Endothelial cell of umbilical vein (primary cell): ENCODE data around the gene SORCS2. TPM values are rescaled to one million over a fixed set of nuclear protein-coding genes. Genes with fewer than 3 reads are reported as not detected.

Source experiments
- BruUV-seq: library from RNA; stranded (reverse); fragments of 400-500 nt; replicated peaks from 2 replicates; lab custom pipeline; 2021; lab: Mats Ljungman, UMichigan
- CTCF ChIA-PET: fragments of 300-600, 350-600 bp; sonication (Branson Sonifier 250); formaldehyde crosslinking; loops from one replicate; lab custom pipeline; 2021; ENCODE audit warnings: antibody characterized with exemption, inconsistent platforms; lab: Charles Lee
- POLR2A ChIA-PET: fragments of 300-600, 350-600 bp; sonication (Branson Sonifier 250); formaldehyde crosslinking; loops from one replicate; lab custom pipeline; 2021; ENCODE audit warnings: antibody characterized with exemption, inconsistent platforms; lab: Charles Lee
- DNase-seq: peaks from one replicate; pipeline ENCODE4 v3.0.0-alpha.2; 2011; ENCODE audit warnings: low read depth, low spot score
- FAIRE-seq: peaks from 2 replicates; lab custom pipeline; 2011; peaks lifted over from hg19 to GRCh38; lab: Jason Lieb, UNC
- H2AFZ ChIP-seq: 2 replicates; pipeline ENCODE4 v1.6.0; 2012; ENCODE audit warnings: low read depth, low read length, control low read depth, inconsistent platforms
- H3K27ac ChIP-seq: 2 replicates; pipeline ENCODE4 v1.5.1; 2011; ENCODE audit warnings: low read depth, mild to moderate bottlenecking, control low read depth, low read length, moderate library complexity; ENCODE audit not compliant: insufficient read depth
- H3K27me3 ChIP-seq, 2 experiments: 2 replicates each; pipeline versions ENCODE4 v1.6.0 to v1.6.1; 2011; ENCODE audit warnings: low read length in 2 of 2, mixed read lengths in 1 of 2; ENCODE audit not compliant: control insufficient read depth in 2 of 2, insufficient read depth in 2 of 2
- H3K36me3 ChIP-seq, 2 experiments: 2 replicates in 1 of 2; 3 replicates in 1 of 2; pipeline ENCODE4 v1.5.1; 2011; ENCODE audit warnings: low read length in 2 of 2, mild to moderate bottlenecking in 1 of 2, moderate library complexity in 1 of 2; ENCODE audit not compliant: control insufficient read depth in 2 of 2, insufficient read depth in 2 of 2; ENCODE audit errors: extremely low read depth in 1 of 2
- H3K4me1 ChIP-seq: 3 replicates; pipeline ENCODE4 v1.5.1; 2011; ENCODE audit warnings: mild to moderate bottlenecking, low read length; ENCODE audit not compliant: control insufficient read depth, insufficient read depth; ENCODE audit errors: extremely low read depth
- H3K4me2 ChIP-seq: 2 replicates; pipeline ENCODE4 v1.6.1; 2011; ENCODE audit warnings: low read length, control low read depth, mixed read lengths; ENCODE audit not compliant: insufficient read depth
- H3K4me3 ChIP-seq, 3 experiments: fragments of 200-600 bp in 1 of 3; sonication (generic), shearing (Covaris generic) in 1 of 3; replicated peaks in 1 of 3; 2 replicates each; pipeline ENCODE4 v1.5.1; 2011 to 2016; ENCODE audit warnings: control low read depth in 3 of 3, low read length in 3 of 3, mild to moderate bottlenecking in 2 of 3, inconsistent platforms in 1 of 3, low read depth in 1 of 3, moderate library complexity in 1 of 3; ENCODE audit not compliant: insufficient read depth in 1 of 3
- H3K79me2 ChIP-seq: 2 replicates; pipeline ENCODE4 v1.6.0; 2012; ENCODE audit warnings: low read length, inconsistent platforms; ENCODE audit not compliant: control insufficient read depth, insufficient read depth
- H3K9ac ChIP-seq: replicated peaks from 2 replicates; pipeline ENCODE3; 2011; ENCODE audit warnings: low read length, control low read depth; ENCODE audit not compliant: insufficient read depth; ENCODE audit errors: extremely low read depth
- H3K9me1 ChIP-seq: replicated peaks from 3 replicates; pipeline ENCODE4 v1.6.0; 2011; ENCODE audit warnings: mild to moderate bottlenecking, low read length; ENCODE audit not compliant: control insufficient read depth, insufficient read depth; ENCODE audit errors: extremely low read depth
- H3K9me3 ChIP-seq: replicated peaks from 2 replicates; pipeline ENCODE4 v1.5.1; 2012; ENCODE audit warnings: low read length, inconsistent platforms; ENCODE audit not compliant: control insufficient read depth, insufficient read depth
- H4K20me1 ChIP-seq: replicated peaks from 2 replicates; pipeline ENCODE3; 2011; ENCODE audit warnings: mild to moderate bottlenecking, low read length; ENCODE audit not compliant: control insufficient read depth, insufficient read depth; ENCODE audit errors: extremely low read depth
- CTCF ChIP-seq, 2 donors: IDR thresholded peaks; 1 replicate in 1 of 2; 2 replicates in 1 of 2; pipeline ENCODE4 v1.5.1; 2011; ENCODE audit warnings: low read length in 2 of 2, mild to moderate bottlenecking in 2 of 2, moderate library complexity in 2 of 2, control low read depth in 1 of 2, inconsistent platforms in 1 of 2, low read depth in 1 of 2; ENCODE audit not compliant: insufficient read depth in 1 of 2; ENCODE audit errors: extremely low read depth in 1 of 2
- EZH2 ChIP-seq: IDR thresholded peaks from 2 replicates; pipeline ENCODE4 v1.6.1; 2012; ENCODE audit warnings: borderline replicate concordance, low read depth, mild to moderate bottlenecking, moderate library complexity, low read length, inconsistent platforms; ENCODE audit not compliant: severe bottlenecking
- FOS ChIP-seq: IDR thresholded peaks from 2 replicates; pipeline ENCODE4 v1.6.1; 2011; ENCODE audit warnings: mild to moderate bottlenecking, low read length, moderate library complexity, borderline replicate concordance; ENCODE audit not compliant: insufficient read depth
- GATA2 ChIP-seq: IDR thresholded peaks from 2 replicates; pipeline ENCODE4 v1.7.0; 2011; ENCODE audit warnings: low read depth, mild to moderate bottlenecking, moderate library complexity, mixed read lengths, low read length; ENCODE audit not compliant: insufficient read length, insufficient read depth
- JUN ChIP-seq: IDR thresholded peaks from 2 replicates; pipeline ENCODE4 v1.6.1; 2011; ENCODE audit warnings: borderline replicate concordance, low read depth; ENCODE audit not compliant: insufficient read length, insufficient read depth
- MAX ChIP-seq: IDR thresholded peaks from 2 replicates; pipeline ENCODE4 v1.6.1; 2011; ENCODE audit not compliant: insufficient read depth, insufficient read length
- MYC ChIP-seq: IDR thresholded peaks from one replicate; pipeline ENCODE4 v1.6.1; 2011; ENCODE audit warnings: mild to moderate bottlenecking, low read depth, low read length
- POLR2A ChIP-seq: IDR thresholded peaks from 2 replicates; pipeline ENCODE4 v1.6.1; 2012; ENCODE audit warnings: low read depth, mild to moderate bottlenecking, control low read depth, low read length
- POLR2AphosphoS5 ChIP-seq: IDR thresholded peaks from 2 replicates; pipeline ENCODE4 v1.6.1; 2012; ENCODE audit warnings: low read depth, mild to moderate bottlenecking, control low read depth, low read length, moderate library complexity; ENCODE audit not compliant: insufficient read depth
- dilution Hi-C: fragments of 300-500 bp; cut with MboI; formaldehyde crosslinking; loops from one replicate; pipeline ENCODE4 v1.15.0; 2019; ENCODE audit warnings: low sequenced_read_pairs; ENCODE audit not compliant: extremely low pct_ligation_motif_present
- intact Hi-C: fragments of 100-400 bp; cut with micrococcal nuclease; formaldehyde crosslinking; loops from one replicate; pipeline ENCODE4 v1.10.0; 2022
- polyA plus RNA-seq, 4 experiments: library from polyadenylated mRNA; depleted of rRNA in 3 of 4; stranded (reverse) in 3 of 4; unstranded in 1 of 4; fragments of >200 nt; gene quantifications; 2 replicates each; pipeline versions ENCODE4 v1.2.1 to v1.2.3, GENCODE V29; 2011 to 2012; ENCODE audit warnings: missing spikeins in 1 of 4
- total RNA-seq: library from RNA; stranded (reverse); gene quantifications from 2 replicates; pipeline ENCODE4 v1.2.3, GENCODE V29; 2021

The SORCS2 gene
- total and polyA plus RNA-seq, 2 donors (not counting 3 experiments of a cell fraction or from before 2014, with no cell fraction given): not detected

- no peak overlapping the region for H3K27ac ChIP-seq
- ChIA-PET CTCF (no interaction called here), POLR2A (no interaction called here)
- dilution Hi-C loops: no loop called here
- intact Hi-C loops: no loop called here
- H3K9ac ChIP-seq: no peak overlapping the region
- no peaks in the 10 kb centered on the region for H3K79me2 ChIP-seq
- no peaks in the 10 kb centered on the region for H3K9me3 ChIP-seq
- no peak for FAIRE-seq
- H4K20me1 ChIP-seq: no peaks in the 10 kb centered on the region
- no peak overlapping the region for H2AFZ ChIP-seq
- TF ChIP-seq POLR2AphosphoS5: no peak
- TF ChIP-seq MAX: no peak
- no peak for TF ChIP-seq FOS
- no peak for TF ChIP-seq EZH2
- no peak for TF ChIP-seq MYC
- TF ChIP-seq POLR2A: no peak
- TF ChIP-seq JUN: no peak
- no peak for TF ChIP-seq GATA2
- TF ChIP-seq CTCF (IDR thresholded peaks at IDR 0.05; ENCODE audit: extremely low read depth in 1 of 2, insufficient read depth in 1 of 2, low read depth in 1 of 2, low read length in 2 of 2): no peak
- H3K4me2 ChIP-seq: no peak overlapping the region
- H3K4me1 ChIP-seq: no peaks in the 10 kb centered on the region
- H3K27me3 ChIP-seq: no peaks in the 10 kb centered on the region
- no TSS peak for BruUV-seq
- DNase-seq: no peak
- no peak overlapping the region for H3K4me3 ChIP-seq
- H3K36me3 ChIP-seq: no peaks in the 10 kb centered on the region
- no peaks in the 10 kb centered on the region for H3K9me1 ChIP-seq
Measured at GRCh38 chr4:7302781-7303404, 110.6 kb downstream of the SORCS2 start.
